Glutamatergic neuron (in vitro differentiated cells): ENCODE results near the gene UBXN4. TPM values are rescaled to one million over a fixed set of nuclear protein-coding genes. Genes with fewer than 3 reads are reported as not detected.

Experiments used
- DNase-seq: peaks from one replicate; pipeline ENCODE4 v3.0.0; 2022
- H3K27ac Mint-ChIP-seq: one replicate; pipeline ENCODE4 v1.8.0; 2020; ENCODE audit warnings: mild to moderate bottlenecking, mixed read lengths, inconsistent platforms; ENCODE audit not compliant: unreplicated experiment
- H3K27me3 Mint-ChIP-seq: one replicate; pipeline ENCODE4 v1.8.0; 2020; ENCODE audit warnings: mild to moderate bottlenecking, moderate library complexity, mixed read lengths, inconsistent platforms; ENCODE audit not compliant: unreplicated experiment
- H3K36me3 Mint-ChIP-seq: one replicate; pipeline ENCODE4 v1.8.0; 2020; ENCODE audit warnings: mild to moderate bottlenecking, mixed read lengths, inconsistent platforms; ENCODE audit not compliant: unreplicated experiment
- H3K4me1 Mint-ChIP-seq: one replicate; pipeline ENCODE4 v1.8.0; 2020; ENCODE audit warnings: mild to moderate bottlenecking, low read depth, mixed read lengths, inconsistent platforms; ENCODE audit not compliant: unreplicated experiment
- H3K4me3 Mint-ChIP-seq: one replicate; pipeline ENCODE4 v1.8.0; 2020; ENCODE audit warnings: mild to moderate bottlenecking, mixed read lengths, inconsistent platforms; ENCODE audit not compliant: unreplicated experiment
- H3K9me3 Mint-ChIP-seq: one replicate; pipeline ENCODE4 v1.8.0; 2020; ENCODE audit warnings: mild to moderate bottlenecking, moderate library complexity, mixed read lengths, inconsistent platforms; ENCODE audit not compliant: unreplicated experiment
- CTCF ChIP-seq: fragments of 200-600 bp; sonication (generic); IDR thresholded peaks from one replicate; pipeline ENCODE4 v1.5.0; 2021; ENCODE audit not compliant: partially characterized antibody, unreplicated experiment
- total RNA-seq: library from RNA; stranded (reverse); fragmentation: NEBNext Ultra II Directional; extraction: Animal tissue kit (Norgen Biotek cat#: 25700); gene quantifications from one replicate; pipeline ENCODE4 v1.2.1, GENCODE V29; 2021; ENCODE audit not compliant: unreplicated experiment

UBXN4 gene
- total RNA-seq, 1 donor from 2014 or later = 134 TPM

- TF ChIP-seq CTCF = no peak
- H3K4me3 Mint-ChIP-seq = no peak overlapping the region
- no peak overlapping the region for H3K27ac Mint-ChIP-seq
- no peak for DNase-seq
- no peaks in the 10 kb centered on the region for H3K36me3 Mint-ChIP-seq
- no peaks in the 10 kb centered on the region for H3K27me3 Mint-ChIP-seq
- peaks cover 2% of the 10 kb centered on the region for H3K9me3 Mint-ChIP-seq
- no peaks in the 10 kb centered on the region for H3K4me1 Mint-ChIP-seq
These were observed 9.1 kb upstream of the UBXN4 start for GRCh38 chr2:135732561-135732960.

- no peaks in the 10 kb centered on the region for H3K36me3 Mint-ChIP-seq
- no peak overlapping the region for H3K4me3 Mint-ChIP-seq
- no peak for DNase-seq
- no peaks in the 10 kb centered on the region for H3K4me1 Mint-ChIP-seq
- peaks cover 2% of the 10 kb centered on the region for H3K9me3 Mint-ChIP-seq
- no peak overlapping the region for H3K27ac Mint-ChIP-seq
- TF ChIP-seq CTCF = no peak
- no peaks in the 10 kb centered on the region for H3K27me3 Mint-ChIP-seq
These were observed 8.6 kb upstream of the UBXN4 start for GRCh38 chr2:135733045-135733444.

- Mint-ChIP-seq H3K4me3 (no peak overlapping the region), H3K9me3 (peaks cover 2% of the 10 kb centered on the region), H3K27ac (no peak overlapping the region), H3K4me1 (no peaks in the 10 kb centered on the region), H3K36me3 (no peaks in the 10 kb centered on the region), H3K27me3 (no peaks in the 10 kb centered on the region)
- no peak for DNase-seq
- TF ChIP-seq CTCF = no peak
These were observed 5.1 kb upstream of the UBXN4 start for GRCh38 chr2:135736546-135736945.

GRCh38 chr2:135740206-135740605, 1.4 kb upstream of the UBXN4 start:
- Mint-ChIP-seq H3K9me3 (peaks cover 8% of the 10 kb centered on the region), H3K27me3 (peaks cover 5% of the 10 kb centered on the region), H3K36me3 (no peaks in the 10 kb centered on the region), H3K4me3 (no peak overlapping the region), H3K27ac (no peak overlapping the region), H3K4me1 (peaks cover 10% of the 10 kb centered on the region)
- DNase-seq = no peak
- no peak for TF ChIP-seq CTCF

GRCh38 chr2:135741043-135741394, 636 bp upstream of the UBXN4 start:
- H3K27ac Mint-ChIP-seq = peak overlapping the region; percentile 84
- peaks cover 5% of the 10 kb centered on the region for H3K27me3 Mint-ChIP-seq
- H3K36me3 Mint-ChIP-seq = no peaks in the 10 kb centered on the region
- peaks cover 8% of the 10 kb centered on the region for H3K9me3 Mint-ChIP-seq
- H3K4me1 Mint-ChIP-seq = peaks cover 12% of the 10 kb centered on the region
- H3K4me3 Mint-ChIP-seq = peak overlapping the region; percentile 65
- no peak for DNase-seq
- TF ChIP-seq CTCF = no peak
